ENCODE data around the gene NPAS1.

DNA sequence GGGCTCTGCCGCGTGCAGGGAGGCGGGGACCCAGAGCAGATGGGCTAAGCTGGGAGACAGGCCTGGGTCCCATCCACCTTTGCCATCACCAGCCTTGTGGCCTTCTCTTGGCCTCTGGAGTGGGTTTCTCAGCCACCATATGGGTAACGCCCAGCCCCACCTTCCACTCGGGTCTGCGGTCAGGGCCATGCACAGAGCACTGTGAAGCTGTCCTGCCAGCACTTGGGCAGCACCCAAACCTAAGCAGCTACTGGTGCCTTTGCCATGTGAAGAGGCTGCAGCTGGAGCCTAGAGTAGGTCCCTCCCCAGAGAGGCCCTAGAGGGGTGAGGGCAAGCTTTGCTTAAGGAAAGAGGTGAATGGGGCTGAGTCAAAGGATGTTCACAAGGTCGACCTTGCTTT, 24.1 kb upstream of the NPAS1 start:
- no peak for TF ChIP-seq RBM22 (optimal IDR thresholded peaks at IDR 0.05; ENCODE audit: low read length)
- TF ChIP-seq, protein P1, sequence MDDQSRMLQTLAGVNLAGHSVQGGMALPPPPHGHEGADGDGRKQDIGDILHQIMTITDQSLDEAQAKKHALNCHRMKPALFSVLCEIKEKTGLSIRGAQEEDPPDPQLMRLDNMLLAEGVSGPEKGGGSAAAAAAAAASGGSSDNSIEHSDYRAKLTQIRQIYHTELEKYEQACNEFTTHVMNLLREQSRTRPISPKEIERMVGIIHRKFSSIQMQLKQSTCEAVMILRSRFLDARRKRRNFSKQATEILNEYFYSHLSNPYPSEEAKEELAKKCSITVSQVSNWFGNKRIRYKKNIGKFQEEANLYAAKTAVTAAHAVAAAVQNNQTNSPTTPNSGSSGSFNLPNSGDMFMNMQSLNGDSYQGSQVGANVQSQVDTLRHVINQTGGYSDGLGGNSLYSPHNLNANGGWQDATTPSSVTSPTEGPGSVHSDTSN (CRISPR knock-in tag; IDR thresholded peaks at IDR 0.05; ENCODE audit: borderline replicate concordance), result no peak
